ENCODE results near the gene GPANK1.

The GPANK1 gene

GRCh38 chr6:31690231-31691077 is 25.7 kb upstream of the GPANK1 start:
- DNase-seq = no peak

GRCh38 chr6:31689249-31690110 is 24.7 kb upstream of the GPANK1 start:
- no peak for DNase-seq

GRCh38 chr6:31687860-31688693 is 23.3 kb upstream of the GPANK1 start:
- DNase-seq = no peak

GRCh38 chr6:31687321-31687720 is 22.5 kb upstream of the GPANK1 start:
- no peak for DNase-seq

GRCh38 chr6:31686483-31686882 is 21.7 kb upstream of the GPANK1 start:
- DNase-seq = no peak

GRCh38 chr6:31683591-31683990 is 18.8 kb upstream of the GPANK1 start:
- no peak for DNase-seq

- no peak for DNase-seq
These were observed 16.4 kb upstream of the GPANK1 start for GRCh38 chr6:31681135-31681671.

- DNase-seq = peak; percentile 27
These were observed 15.7 kb upstream of the GPANK1 start, which contains the start of gene LY6G5C for GRCh38 chr6:31680226-31681134. LY6G5C (minus strand) TSS chr6:31681067; CDS start chr6:31680373, 694 bp downstream.

GRCh38 chr6:31677955-31678354 is 13.2 kb upstream of the GPANK1 start:
- no peak for DNase-seq

- DNase-seq = no peak
These were observed 12.1 kb upstream of the GPANK1 start for GRCh38 chr6:31676904-31677303.

- DNase-seq = no peak
These were observed 11.6 kb upstream of the GPANK1 start for GRCh38 chr6:31676322-31676903.

- no peak for DNase-seq
These were observed 4.9 kb upstream of the GPANK1 start, which contains the start of gene LY6G5B for GRCh38 chr6:31669676-31670075. LY6G5B (plus strand) TSS chr6:31669976; CDS start chr6:31670951, 975 bp downstream.

- no peak for DNase-seq
These were observed 1.7 kb upstream of the GPANK1 start for GRCh38 chr6:31666337-31666965.

- DNase-seq = peak; percentile 97
These were observed 922 bp upstream of the GPANK1 start, which contains the start of gene CSNK2B for GRCh38 chr6:31665501-31666336. CSNK2B (plus strand) TSS chr6:31666080; CDS start chr6:31666832, 752 bp downstream.

GRCh38 chr6:31663961-31664789 is 622 bp downstream of the GPANK1 start:
- DNase-seq = peak; percentile 22

- DNase-seq = no peak
These were observed 1.5 kb downstream of the GPANK1 start for GRCh38 chr6:31663126-31663960.

- DNase-seq = no peak
These were observed 2.6 kb downstream of the GPANK1 start for GRCh38 chr6:31662124-31662723.
